ENCODE measurements around the gene ANP32E.
"Not testable (repeated sequence)": the region's sequence is repeated elsewhere in the genome, so short reads cannot be mapped to it uniquely, and the experiment has no call there.

Gene ANP32E

DNA sequence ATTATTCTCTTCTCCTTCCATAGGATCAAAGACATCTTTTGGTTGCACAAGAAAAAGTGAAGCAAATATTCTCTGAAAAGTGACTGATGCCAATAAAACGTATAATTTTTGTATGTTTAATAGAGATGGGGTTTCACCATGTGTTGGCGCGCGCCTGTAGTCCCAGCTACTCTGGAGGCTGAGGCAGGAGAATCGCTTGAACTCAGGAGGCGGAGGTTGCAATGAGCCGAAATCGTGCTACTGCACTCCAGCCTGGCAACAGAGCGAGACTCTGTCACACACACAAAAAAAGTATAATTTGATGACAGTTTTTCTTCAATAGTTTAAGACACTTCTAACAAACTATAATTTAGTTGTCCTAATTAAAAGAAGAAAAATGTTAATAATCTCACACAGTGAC is 23.8 kb downstream of the ANP32E start:
- DNase-seq: no peak

- DNase-seq: peak; percentile 67
Observed at GRCh38 chr1:150210706-150211105, 25.2 kb downstream of the ANP32E start.

DNA sequence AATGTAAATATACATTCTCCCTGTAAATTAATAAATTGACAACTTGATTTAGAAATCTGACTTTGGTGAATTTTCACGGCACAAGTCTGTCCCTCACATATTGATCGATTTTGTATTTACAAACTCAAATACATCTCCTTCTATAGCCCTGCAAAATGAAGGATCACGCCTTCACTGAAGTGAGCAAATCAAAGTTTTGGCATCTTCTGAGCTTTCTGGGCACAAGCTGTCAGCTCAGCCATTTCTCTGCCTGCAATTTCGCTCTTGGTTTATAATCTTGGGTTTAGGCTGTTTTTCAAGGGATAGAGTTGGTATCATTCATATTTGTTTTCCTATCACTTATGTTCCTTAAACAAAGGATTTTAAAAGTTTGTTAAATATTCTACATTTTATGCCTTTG is 25.8 kb downstream of the ANP32E start:
- DNase-seq: peak; percentile 9

DNA sequence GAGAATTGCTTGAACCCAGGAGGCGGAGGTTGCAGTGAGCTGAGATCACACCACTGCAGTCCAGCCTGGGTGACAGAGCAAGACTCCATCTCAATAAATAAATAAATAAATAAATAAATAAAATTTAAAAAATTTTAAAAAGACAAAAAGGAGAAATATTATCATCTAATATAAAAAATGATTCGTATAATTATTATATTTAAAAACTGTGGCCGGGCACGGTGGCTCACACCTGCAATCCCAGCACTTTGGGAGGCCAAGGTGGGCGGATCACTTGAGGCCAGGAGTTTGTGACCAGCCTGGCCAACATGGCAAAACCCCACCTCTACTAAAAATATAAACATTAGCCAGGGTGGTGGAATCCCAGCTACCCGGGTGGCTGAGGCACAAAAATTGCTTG is 27.5 kb downstream of the ANP32E start:
- not testable (repeated sequence) for DNase-seq

- no peak for DNase-seq
Observed at GRCh38 chr1:150207281-150207971, 28.5 kb downstream of the ANP32E start.

DNA sequence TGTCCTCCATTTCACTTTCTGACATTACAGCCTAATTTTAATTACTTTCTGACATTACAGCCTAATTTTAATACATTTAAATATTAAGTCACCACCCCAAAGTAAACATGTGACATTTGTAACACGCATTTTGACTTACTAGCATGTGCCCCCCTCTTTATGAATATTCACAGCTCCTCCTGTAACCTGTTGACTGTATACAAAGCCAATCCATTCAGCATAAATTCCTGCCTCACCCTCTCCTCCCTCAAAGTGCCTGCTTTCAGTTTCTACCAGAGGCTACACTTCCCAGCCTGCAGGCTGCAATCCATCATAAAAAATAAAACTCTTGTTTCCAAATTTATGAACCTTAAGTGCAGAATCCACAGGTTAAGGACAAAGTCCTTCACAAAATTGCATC is 39.5 kb downstream of the ANP32E start:
- DNase-seq: no peak

DNA sequence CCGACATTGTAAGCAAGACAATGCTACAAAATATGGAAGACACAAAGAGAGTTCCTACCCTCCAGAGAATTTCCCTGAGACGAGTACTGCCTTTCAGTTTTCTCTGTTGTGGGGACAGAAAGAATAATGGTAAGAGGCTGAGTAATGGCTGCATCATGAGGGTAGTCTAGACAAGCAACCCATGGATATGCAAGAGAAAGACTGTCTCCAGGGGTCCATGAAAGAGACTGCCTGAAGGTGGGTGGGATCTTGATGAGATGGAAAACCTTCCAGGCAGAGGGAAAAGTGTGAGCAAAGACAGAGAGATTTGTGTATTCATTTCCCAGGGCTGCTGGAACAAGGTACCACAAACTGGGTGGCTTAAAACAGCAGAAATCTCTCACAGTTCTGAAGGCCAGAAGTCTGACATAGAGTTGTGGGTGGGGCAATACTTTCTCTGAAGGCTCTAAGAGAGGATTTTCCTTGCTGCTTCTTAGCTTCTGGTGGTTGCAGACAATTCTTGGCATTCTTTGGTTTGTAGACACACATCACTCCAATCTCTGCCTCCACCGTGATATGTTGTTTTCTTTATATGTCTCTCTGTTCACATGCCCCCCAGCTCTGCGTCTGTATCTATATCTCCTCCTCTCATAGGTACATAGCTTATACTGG is 41.4 kb downstream of the ANP32E start:
- no peak for DNase-seq

DNA sequence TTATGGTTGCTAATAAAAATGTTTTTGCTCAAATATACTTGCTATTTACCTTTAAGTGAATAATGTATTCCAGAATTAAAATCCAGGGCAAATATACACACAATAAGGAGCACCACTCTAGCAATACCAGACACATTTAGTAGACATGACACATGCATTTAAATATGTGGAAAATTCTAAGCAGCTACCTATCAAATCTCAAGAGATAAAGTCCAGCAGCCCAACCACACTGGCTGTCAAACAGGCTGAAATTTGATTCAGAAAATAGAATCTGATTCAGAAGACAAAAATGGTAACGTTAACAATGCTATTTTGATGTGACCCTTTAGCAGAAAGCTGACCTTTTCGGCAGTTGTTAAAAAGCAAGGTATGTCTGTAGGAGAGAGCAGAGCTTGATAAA is 43.9 kb downstream of the ANP32E start:
- DNase-seq: no peak

DNA sequence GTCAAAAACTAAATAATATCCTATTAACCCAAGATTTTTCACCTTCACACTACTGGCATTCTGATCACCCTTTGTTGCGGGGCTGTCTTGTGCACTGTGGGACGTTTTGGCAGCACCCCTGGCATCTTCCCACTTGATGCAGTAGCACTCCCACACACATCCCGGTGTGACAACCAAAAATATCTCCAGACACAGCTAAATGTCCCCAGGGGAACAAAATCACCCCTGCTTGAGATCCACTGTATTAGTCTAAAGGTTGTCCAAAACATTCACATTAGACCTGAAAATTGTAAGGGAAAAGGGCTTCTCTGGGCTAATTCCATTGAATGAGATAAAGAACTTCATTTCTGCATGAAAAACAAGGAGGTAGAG is 48.4 kb downstream of the ANP32E start:
- DNase-seq: no peak

DNA sequence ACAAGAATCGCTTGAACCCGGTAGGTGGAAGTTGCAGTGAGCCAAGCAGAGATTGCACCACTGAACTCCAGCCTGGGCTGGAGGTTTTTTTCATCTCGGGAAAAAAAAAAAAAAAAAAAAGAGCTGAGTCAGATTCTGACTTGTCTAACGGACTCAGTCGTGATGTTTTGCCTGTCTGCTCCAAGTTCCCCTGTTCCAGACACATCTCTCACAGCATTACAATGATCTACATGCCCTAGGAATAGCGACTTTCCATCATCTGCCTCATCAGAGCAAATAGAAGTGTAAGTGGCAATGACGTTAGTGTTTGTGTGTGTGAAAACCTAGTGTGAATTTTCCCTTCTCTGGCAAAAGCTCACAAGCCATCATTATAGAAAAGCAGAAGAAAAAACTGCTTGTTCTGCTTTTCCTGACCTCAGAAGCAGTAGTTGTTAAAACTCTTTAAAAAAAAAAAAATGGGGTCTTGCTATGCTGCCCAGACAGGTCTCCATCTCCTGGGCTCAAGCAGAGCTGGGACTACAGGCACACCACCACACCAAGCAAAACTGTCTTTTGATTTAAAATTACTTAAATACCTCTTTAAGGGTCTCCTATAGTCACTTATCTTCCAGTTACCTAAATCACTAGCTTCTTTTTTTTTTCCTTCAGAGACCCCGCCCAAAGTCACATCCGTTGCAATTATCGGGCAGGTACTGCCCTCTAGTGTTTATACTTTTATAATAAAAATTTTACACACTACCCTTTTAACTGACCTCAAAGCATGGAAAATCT is 48.9 kb downstream of the ANP32E start:
- peak; percentile 56 for DNase-seq

GRCh38 chr1:150186438-150186788 is 49.5 kb downstream of the ANP32E start:
- not testable (repeated sequence) for DNase-seq

DNA sequence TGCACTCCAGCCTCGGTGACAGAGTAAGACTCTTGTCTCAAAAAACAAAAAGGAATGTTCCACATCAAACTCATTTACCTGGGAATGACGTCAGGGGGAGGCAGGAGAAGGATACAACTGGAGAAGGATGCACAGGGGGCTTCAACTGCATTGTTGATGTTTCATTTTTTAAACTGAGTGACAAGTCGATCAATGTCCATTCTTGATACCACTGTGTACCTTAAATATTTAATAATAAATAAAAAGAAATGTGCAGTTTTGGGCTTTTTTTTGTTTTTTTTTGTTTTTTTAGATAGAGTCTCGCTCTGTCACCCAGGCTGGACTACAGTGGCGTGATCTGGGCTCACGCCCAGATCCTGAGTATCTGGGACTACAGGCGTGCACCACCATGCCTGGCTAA is 50.4 kb downstream of the ANP32E start:
- no peak for DNase-seq

GRCh38 chr1:150183061-150183460 is 52.9 kb downstream of the ANP32E start:
- no peak for DNase-seq

DNA sequence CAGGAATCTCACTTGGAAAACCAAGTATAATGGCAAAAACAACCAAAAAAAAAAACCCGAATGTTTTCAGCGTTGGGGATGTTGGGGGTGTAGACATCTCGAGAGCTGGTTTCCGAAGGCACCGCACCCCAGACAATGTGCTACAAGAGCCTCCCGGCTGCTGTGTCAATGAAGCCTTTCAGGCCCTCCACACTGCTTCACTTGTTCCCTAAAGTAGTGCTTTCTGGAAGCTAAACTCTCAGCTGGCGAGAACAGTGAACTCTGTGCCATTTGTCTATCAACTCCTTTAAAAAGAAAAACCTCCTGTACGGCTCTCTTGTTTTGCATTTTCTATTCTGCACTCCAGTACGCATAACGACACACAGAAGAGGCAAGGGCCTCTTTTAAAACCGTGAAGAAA is 53.7 kb downstream of the ANP32E start:
- DNase-seq: no peak

GRCh38 chr1:150180474-150180873 is 55.4 kb downstream of the ANP32E start:
- DNase-seq: no peak

GRCh38 chr1:150179867-150180266 is 56.0 kb downstream of the ANP32E start:
- DNase-seq: no peak

- no peak for DNase-seq
Observed at GRCh38 chr1:150178548-150178947, 57.4 kb downstream of the ANP32E start.

- no peak for DNase-seq
Observed at GRCh38 chr1:150176593-150176992, 59.3 kb downstream of the ANP32E start.

DNA sequence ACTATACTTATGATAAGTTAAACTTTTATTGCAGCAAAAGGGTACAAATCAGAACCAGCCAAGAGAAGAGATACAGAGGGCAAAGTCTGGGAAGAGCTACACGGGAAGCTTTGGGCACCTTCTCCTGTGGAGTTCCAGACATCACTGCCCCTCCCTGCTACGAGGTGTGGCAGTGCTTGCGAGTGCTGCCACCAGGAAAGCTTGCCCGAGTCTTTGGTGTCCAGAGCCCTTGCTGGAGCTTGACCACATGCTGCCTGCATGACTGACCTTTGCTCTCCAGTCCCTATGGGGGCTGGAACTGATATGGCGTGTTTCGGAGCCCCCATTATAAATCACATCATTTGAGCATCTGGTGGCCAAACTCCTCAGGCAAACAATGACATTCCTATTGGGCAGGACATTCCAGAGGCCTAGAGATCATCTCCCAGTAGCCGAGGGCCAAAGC is 62.7 kb downstream of the ANP32E start:
- no peak for DNase-seq

GRCh38 chr1:150171801-150172200 is 64.1 kb downstream of the ANP32E start:
- no peak for DNase-seq

DNA sequence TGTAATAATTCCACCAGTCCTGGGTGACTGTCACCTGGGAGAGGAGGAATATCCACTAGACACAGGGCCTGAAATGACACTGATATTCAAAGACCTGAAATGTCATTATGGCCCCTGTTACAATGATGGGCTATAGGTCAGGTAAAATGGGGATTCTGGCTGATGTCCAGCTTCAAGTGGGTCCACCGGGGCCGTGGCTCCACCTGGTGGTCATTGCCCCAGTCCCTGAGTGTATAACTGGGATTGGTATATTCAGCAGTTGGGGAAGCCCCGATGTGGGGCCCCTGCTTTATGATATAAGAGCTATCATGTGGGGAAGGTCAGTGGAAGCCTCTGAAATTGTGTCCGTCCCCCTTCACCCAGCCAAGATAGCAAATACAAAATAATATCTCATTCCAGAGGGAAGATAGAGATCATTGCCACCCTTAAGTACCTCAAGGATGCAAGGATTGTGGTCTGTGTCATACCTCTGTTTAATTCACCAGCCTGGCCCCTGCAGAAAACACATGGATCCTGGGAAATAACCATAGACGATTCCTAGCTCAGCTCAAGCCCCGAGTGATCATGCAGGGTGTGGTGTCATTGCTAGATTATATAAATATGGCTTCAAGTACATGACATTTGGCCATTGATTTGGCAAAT is 66.8 kb downstream of the ANP32E start:
- no peak for DNase-seq

Data from NCI-H2171 (cell line).